ENCODE data around the gene TRPV3.
A peak's percentile ranks its signal among the peaks of the same experiment; 100 is the strongest.

Gene TRPV3

GRCh38 chr17:3503285-3503684, 54.3 kb downstream of the TRPV3 start:
- H3K27me3 ChIP-seq (ENCODE audit: control insufficient read depth in 1 of 2, insufficient read depth in 2 of 2, low read length in 2 of 2) = no peaks in the 10 kb centered on the region
- no peak overlapping the region for H3K27ac ChIP-seq (ENCODE audit: low read length)
- no peaks in the 10 kb centered on the region for H3K36me3 ChIP-seq (ENCODE audit: control insufficient read depth in 2 of 2, insufficient read depth in 2 of 2, low read length in 2 of 2)
- H3K4me1 ChIP-seq (ENCODE audit: control insufficient read depth, insufficient read depth, low read length) = no peaks in the 10 kb centered on the region
- no peak overlapping the region for H3K4me3 ChIP-seq (ENCODE audit: low read length in 2 of 2)
- H3K9ac ChIP-seq (ENCODE audit: low read length in 2 of 2) = no peak overlapping the region
- H3K9me3 ChIP-seq (ENCODE audit: control insufficient read depth in 2 of 2, low read length in 2 of 2) = peaks cover 0 to 5% of the 10 kb centered on the region in 2 donors

DNA sequence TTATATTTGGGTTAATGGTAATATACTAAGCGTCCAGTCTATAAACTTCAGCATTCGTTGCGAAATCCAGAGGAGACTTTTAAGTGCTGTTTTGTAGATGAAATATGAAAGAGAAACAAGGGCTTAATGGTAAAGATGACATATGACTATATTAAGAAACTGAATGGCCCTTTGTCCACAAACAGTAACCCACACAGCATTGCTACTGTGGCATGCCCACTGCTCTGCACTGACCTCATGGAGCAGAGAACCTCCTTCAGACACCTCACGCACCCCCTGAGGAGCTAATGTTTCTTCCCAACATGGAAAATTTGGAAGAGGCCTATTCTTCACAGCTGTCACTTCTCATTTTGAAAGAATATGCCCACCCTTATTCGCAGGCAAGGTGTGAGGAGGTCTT, 55.1 kb downstream of the TRPV3 start:
- Histone ChIP-seq H3K9me3 (ENCODE audit: control insufficient read depth in 2 of 2, low read length in 2 of 2) (peaks cover 0 to 5% of the 10 kb centered on the region in 2 donors), H3K9ac (ENCODE audit: low read length in 2 of 2) (no peak overlapping the region), H3K4me3 (ENCODE audit: low read length in 2 of 2) (no peak overlapping the region), H3K36me3 (ENCODE audit: control insufficient read depth in 2 of 2, insufficient read depth in 2 of 2, low read length in 2 of 2) (no peaks in the 10 kb centered on the region), H3K4me1 (ENCODE audit: control insufficient read depth, insufficient read depth, low read length) (no peaks in the 10 kb centered on the region), H3K27me3 (ENCODE audit: control insufficient read depth in 1 of 2, insufficient read depth in 2 of 2, low read length in 2 of 2) (no peaks in the 10 kb centered on the region), H3K27ac (ENCODE audit: low read length) (no peak overlapping the region)

GRCh38 chr17:3501344-3501743, 56.3 kb downstream of the TRPV3 start:
- no peak overlapping the region for H3K4me3 ChIP-seq (ENCODE audit: low read length in 2 of 2)
- no peaks in the 10 kb centered on the region for H3K36me3 ChIP-seq (ENCODE audit: control insufficient read depth in 2 of 2, insufficient read depth in 2 of 2, low read length in 2 of 2)
- H3K4me1 ChIP-seq (ENCODE audit: control insufficient read depth, insufficient read depth, low read length) = no peaks in the 10 kb centered on the region
- H3K9ac ChIP-seq (ENCODE audit: low read length in 2 of 2) = no peak overlapping the region
- no peaks in the 10 kb centered on the region for H3K27me3 ChIP-seq (ENCODE audit: control insufficient read depth in 1 of 2, insufficient read depth in 2 of 2, low read length in 2 of 2)
- H3K27ac ChIP-seq (ENCODE audit: low read length) = no peak overlapping the region
- peaks cover 0 to 5% of the 10 kb centered on the region in 2 donors for H3K9me3 ChIP-seq (ENCODE audit: control insufficient read depth in 2 of 2, low read length in 2 of 2)

DNA sequence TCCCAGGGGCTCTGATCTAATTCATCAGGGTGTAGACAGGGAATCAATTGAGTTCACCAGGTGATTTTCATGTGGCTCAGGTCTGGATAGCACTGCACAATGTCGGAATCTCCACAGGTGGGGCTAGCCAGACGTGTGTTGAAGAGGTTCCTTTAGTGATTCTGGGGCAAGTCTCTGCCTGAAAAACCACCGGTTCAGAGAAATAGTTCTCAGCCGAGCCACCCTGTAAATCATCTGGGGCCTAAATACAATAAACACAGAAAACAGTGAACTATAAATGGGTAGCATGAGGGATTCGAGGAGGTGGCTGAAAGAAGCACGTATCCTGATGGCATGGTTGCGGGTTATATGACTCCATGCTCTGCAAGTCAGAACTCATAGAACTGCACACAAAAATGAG, 60.5 kb downstream of the TRPV3 start:
- H3K4me3 ChIP-seq (ENCODE audit: low read length in 2 of 2) = no peak overlapping the region
- H3K9me3 ChIP-seq (ENCODE audit: control insufficient read depth in 2 of 2, low read length in 2 of 2) = peaks cover 4 to 5% of the 10 kb centered on the region in 2 donors
- H3K4me1 ChIP-seq (ENCODE audit: control insufficient read depth, insufficient read depth, low read length) = no peaks in the 10 kb centered on the region
- no peak overlapping the region for H3K9ac ChIP-seq (ENCODE audit: low read length in 2 of 2)
- H3K27ac ChIP-seq (ENCODE audit: low read length) = no peak overlapping the region
- H3K27me3 ChIP-seq (ENCODE audit: control insufficient read depth in 1 of 2, insufficient read depth in 2 of 2, low read length in 2 of 2) = no peaks in the 10 kb centered on the region
- H3K36me3 ChIP-seq (ENCODE audit: control insufficient read depth in 2 of 2, insufficient read depth in 2 of 2, low read length in 2 of 2) = no peaks in the 10 kb centered on the region

- Histone ChIP-seq H3K4me1 (ENCODE audit: control insufficient read depth, insufficient read depth, low read length) (no peaks in the 10 kb centered on the region), H3K27ac (ENCODE audit: low read length) (no peak overlapping the region), H3K9me3 (ENCODE audit: control insufficient read depth in 2 of 2, low read length in 2 of 2) (no peaks in the 10 kb centered on the region), H3K9ac (ENCODE audit: low read length in 2 of 2) (no peak overlapping the region), H3K27me3 (ENCODE audit: control insufficient read depth in 1 of 2, insufficient read depth in 2 of 2, low read length in 2 of 2) (peaks cover 2 to 3% of the 10 kb centered on the region in 2 donors), H3K36me3 (ENCODE audit: control insufficient read depth in 2 of 2, insufficient read depth in 2 of 2, low read length in 2 of 2) (no peaks in the 10 kb centered on the region), H3K4me3 (ENCODE audit: low read length in 2 of 2) (no peak overlapping the region)
Observed at GRCh38 chr17:3485481-3486068, 72.0 kb downstream of the TRPV3 start.

- Histone ChIP-seq H3K4me3 (ENCODE audit: low read length in 2 of 2) (no peak overlapping the region), H3K27me3 (ENCODE audit: control insufficient read depth in 1 of 2, insufficient read depth in 2 of 2, low read length in 2 of 2) (peaks cover 2 to 3% of the 10 kb centered on the region in 2 donors), H3K4me1 (ENCODE audit: control insufficient read depth, insufficient read depth, low read length) (no peaks in the 10 kb centered on the region)
Observed at GRCh38 chr17:3482852-3483251, 74.8 kb downstream of the TRPV3 start.

DNA sequence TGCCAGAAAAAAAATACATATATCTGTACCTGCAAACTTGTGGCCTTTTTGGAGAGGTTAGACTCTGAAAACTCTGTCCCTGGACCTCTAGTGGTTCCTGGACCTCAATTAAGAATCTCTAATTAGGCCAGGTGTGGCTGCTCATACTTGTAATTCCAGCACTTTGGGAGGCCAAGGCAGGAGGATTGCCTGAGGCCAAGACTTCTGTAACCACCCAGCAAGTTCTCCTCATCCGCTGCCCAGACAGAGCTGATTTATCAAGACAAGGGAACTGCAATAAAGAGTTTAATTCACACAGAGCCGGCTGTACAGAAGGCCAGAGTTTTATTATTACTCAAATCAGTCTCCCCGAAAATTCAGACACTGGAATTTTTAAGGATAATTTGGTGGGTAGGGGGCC, 77.6 kb downstream of the TRPV3 start:
- H3K27ac ChIP-seq (ENCODE audit: low read length) = no peak overlapping the region
- H3K4me1 ChIP-seq (ENCODE audit: control insufficient read depth, insufficient read depth, low read length) = no peaks in the 10 kb centered on the region
- no peak overlapping the region for H3K9ac ChIP-seq (ENCODE audit: low read length in 2 of 2)
- no peaks in the 10 kb centered on the region for H3K36me3 ChIP-seq (ENCODE audit: control insufficient read depth in 2 of 2, insufficient read depth in 2 of 2, low read length in 2 of 2)
- H3K27me3 ChIP-seq (ENCODE audit: control insufficient read depth in 1 of 2, insufficient read depth in 2 of 2, low read length in 2 of 2) = peaks cover 0 to 3% of the 10 kb centered on the region in 2 donors
- H3K9me3 ChIP-seq (ENCODE audit: control insufficient read depth in 2 of 2, low read length in 2 of 2) = no peaks in the 10 kb centered on the region
- no peak overlapping the region for H3K4me3 ChIP-seq (ENCODE audit: low read length in 2 of 2)

More at GRCh38 chr17:3482852-3483251, 74.8 kb downstream of the TRPV3 start:
- Histone ChIP-seq H3K9ac (ENCODE audit: low read length in 2 of 2) (no peak overlapping the region), H3K27ac (ENCODE audit: low read length) (no peak overlapping the region), H3K36me3 (ENCODE audit: control insufficient read depth in 2 of 2, insufficient read depth in 2 of 2, low read length in 2 of 2) (no peaks in the 10 kb centered on the region), H3K9me3 (ENCODE audit: control insufficient read depth in 2 of 2, low read length in 2 of 2) (no peaks in the 10 kb centered on the region)

- H3K9me3 ChIP-seq (ENCODE audit: control insufficient read depth in 2 of 2, low read length in 2 of 2) = no peaks in the 10 kb centered on the region
- no peaks in the 10 kb centered on the region for H3K27me3 ChIP-seq (ENCODE audit: control insufficient read depth in 1 of 2, insufficient read depth in 2 of 2, low read length in 2 of 2)
- no peak within 1 kb of the TSS for H3K27ac ChIP-seq (ENCODE audit: low read length)
- no peaks in the 10 kb centered on the region for H3K36me3 ChIP-seq (ENCODE audit: control insufficient read depth in 2 of 2, insufficient read depth in 2 of 2, low read length in 2 of 2)
- no peaks in the 10 kb centered on the region for H3K4me1 ChIP-seq (ENCODE audit: control insufficient read depth, insufficient read depth, low read length)
- peak within 1 kb of the TSS; percentile 15 to 61 for H3K4me3 ChIP-seq (ENCODE audit: low read length in 2 of 2)
- peak within 1 kb of the TSS; percentile 3 to 10 for H3K9ac ChIP-seq (ENCODE audit: low read length in 2 of 2)
Observed at GRCh38 chr17:3475812-3476610, 81.6 kb downstream of the TRPV3 start, which contains the start of gene ASPA. Gene ASPA, plus strand, starts transcription at chr17:3475997. Its CDS starts 163 bp downstream, at chr17:3476160.

DNA sequence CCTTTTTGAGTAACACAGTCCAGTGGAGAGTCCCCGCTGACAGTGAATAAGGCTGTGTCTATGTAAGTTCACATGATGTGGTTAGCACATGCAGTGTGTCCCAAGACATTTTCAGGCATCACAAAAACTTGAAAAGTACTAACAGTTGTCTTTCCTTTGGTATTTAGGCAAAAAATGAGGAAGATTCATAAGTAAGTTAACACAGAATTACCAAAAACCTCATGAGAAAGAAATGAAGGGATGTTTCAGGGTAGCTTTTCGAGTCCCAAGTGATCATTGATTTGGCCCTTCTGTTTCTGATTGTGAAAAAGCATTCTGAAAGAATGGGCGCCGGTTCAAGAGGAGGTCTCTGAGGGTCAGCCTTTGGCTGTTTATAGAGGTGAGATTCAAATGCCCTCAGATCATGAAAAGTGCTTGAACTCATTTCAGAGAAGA, 82.3 kb downstream of the TRPV3 start:
- H3K4me3 ChIP-seq (ENCODE audit: low read length in 2 of 2) = peak overlapping the region in 1 of 2 donors; percentile 61

DNA sequence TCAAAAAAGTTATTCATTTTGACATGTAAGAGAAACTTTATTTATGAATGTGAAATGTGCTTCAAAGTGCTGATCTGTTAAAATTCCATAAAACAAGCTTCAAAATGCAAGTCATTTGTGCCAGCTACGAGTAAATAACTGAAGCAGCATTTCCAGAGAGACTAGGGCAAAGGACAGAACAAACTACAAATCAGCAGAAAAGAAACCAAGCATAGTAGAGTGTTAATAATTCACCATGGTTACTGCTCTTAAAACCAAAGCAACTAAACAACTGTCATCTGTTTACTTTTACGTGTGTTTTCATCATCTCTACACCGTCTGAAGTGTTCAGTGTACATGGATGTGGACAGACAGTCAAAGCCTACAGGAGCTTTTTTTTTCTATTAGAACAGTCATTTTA, 83.4 kb downstream of the TRPV3 start:
- Histone ChIP-seq H3K9ac (ENCODE audit: low read length in 2 of 2) (no peak overlapping the region), H3K4me3 (ENCODE audit: low read length in 2 of 2) (no peak overlapping the region), H3K36me3 (ENCODE audit: control insufficient read depth in 2 of 2, insufficient read depth in 2 of 2, low read length in 2 of 2) (no peaks in the 10 kb centered on the region), H3K9me3 (ENCODE audit: control insufficient read depth in 2 of 2, low read length in 2 of 2) (no peaks in the 10 kb centered on the region), H3K27me3 (ENCODE audit: control insufficient read depth in 1 of 2, insufficient read depth in 2 of 2, low read length in 2 of 2) (no peaks in the 10 kb centered on the region), H3K4me1 (ENCODE audit: control insufficient read depth, insufficient read depth, low read length) (no peaks in the 10 kb centered on the region), H3K27ac (ENCODE audit: low read length) (no peak overlapping the region)

More for the DNA sequence above, 82.3 kb downstream of the TRPV3 start:
- Histone ChIP-seq H3K4me1 (ENCODE audit: control insufficient read depth, insufficient read depth, low read length) (no peaks in the 10 kb centered on the region), H3K9me3 (ENCODE audit: control insufficient read depth in 2 of 2, low read length in 2 of 2) (no peaks in the 10 kb centered on the region), H3K27ac (ENCODE audit: low read length) (no peak overlapping the region), H3K27me3 (ENCODE audit: control insufficient read depth in 1 of 2, insufficient read depth in 2 of 2, low read length in 2 of 2) (no peaks in the 10 kb centered on the region), H3K9ac (ENCODE audit: low read length in 2 of 2) (no peak overlapping the region), H3K36me3 (ENCODE audit: control insufficient read depth in 2 of 2, insufficient read depth in 2 of 2, low read length in 2 of 2) (no peaks in the 10 kb centered on the region)

- no peak overlapping the region for H3K4me3 ChIP-seq (ENCODE audit: low read length in 2 of 2)
Observed at GRCh38 chr17:3472137-3472536, 85.5 kb downstream of the TRPV3 start.

More at GRCh38 chr17:3472137-3472536, 85.5 kb downstream of the TRPV3 start:
- Histone ChIP-seq H3K9me3 (ENCODE audit: control insufficient read depth in 2 of 2, low read length in 2 of 2) (no peaks in the 10 kb centered on the region), H3K27ac (ENCODE audit: low read length) (no peak overlapping the region), H3K4me1 (ENCODE audit: control insufficient read depth, insufficient read depth, low read length) (no peaks in the 10 kb centered on the region), H3K27me3 (ENCODE audit: control insufficient read depth in 1 of 2, insufficient read depth in 2 of 2, low read length in 2 of 2) (no peaks in the 10 kb centered on the region), H3K36me3 (ENCODE audit: control insufficient read depth in 2 of 2, insufficient read depth in 2 of 2, low read length in 2 of 2) (no peaks in the 10 kb centered on the region), H3K9ac (ENCODE audit: low read length in 2 of 2) (no peak overlapping the region)
